Naive thymus-derived CD8-positive, alpha-beta T cell (primary cell): ENCODE data around the gene OPCML. TPM values are rescaled to one million over a fixed set of nuclear protein-coding genes. Genes with fewer than 3 reads are reported as not detected.

Source experiments
- ATAC-seq, 2 donors: fragments of 150-1000 bp; cut with Tn5 transposase in 1 of 2; sonication (Bioruptor Pico), chemical (Tn5 transposase) in 1 of 2; 1 replicate in 1 of 2; 2 replicates in 1 of 2; pipeline ENCODE4 v1.10.0; 2021; ENCODE audit warnings: mild to moderate bottlenecking in 2 of 2, moderate library complexity in 2 of 2
- POLR2A ChIA-PET: fragments of 350-600 bp; sonication (Branson Sonifier 250); formaldehyde crosslinking; loops from one replicate; lab custom pipeline; 2021; ENCODE audit warnings: antibody characterized with exemption; lab: Charles Lee
- DNase-seq, 10 donors: peaks; one replicate each; pipeline versions ENCODE4 v3.0.0 to v3.0.0-alpha.2; 2020 to 2022
- H3K27ac Mint-ChIP-seq, 10 donors: one replicate each; pipeline ENCODE4 v1.8.0; 2020 to 2022; ENCODE audit warnings: mild to moderate bottlenecking in 10 of 10, mixed read lengths in 10 of 10, moderate library complexity in 4 of 10, inconsistent platforms in 1 of 10
- H3K27me3 Mint-ChIP-seq, 5 donors: one replicate each; pipeline ENCODE4 v1.8.0; 2021 to 2022; ENCODE audit warnings: mixed read lengths in 5 of 5
- H3K36me3 Mint-ChIP-seq, 3 donors: one replicate each; pipeline ENCODE4 v1.8.0; 2020 to 2022; ENCODE audit warnings: mixed read lengths in 3 of 3, mild to moderate bottlenecking in 2 of 3, inconsistent platforms in 1 of 3
- H3K4me1 Mint-ChIP-seq, 4 donors: one replicate each; pipeline ENCODE4 v1.8.0; 2021 to 2022; ENCODE audit warnings: mixed read lengths in 4 of 4
- H3K4me3 Mint-ChIP-seq, 10 donors: one replicate each; pipeline ENCODE4 v1.8.0; 2020 to 2022; ENCODE audit warnings: mild to moderate bottlenecking in 10 of 10, mixed read lengths in 10 of 10, moderate library complexity in 6 of 10, inconsistent platforms in 1 of 10
- H3K9me3 Mint-ChIP-seq, 9 donors: one replicate each; pipeline ENCODE4 v1.8.0; 2020 to 2022; ENCODE audit warnings: mixed read lengths in 9 of 9, mild to moderate bottlenecking in 3 of 9, inconsistent platforms in 1 of 9, moderate library complexity in 1 of 9
- polyA plus RNA-seq, 3 donors: library from polyadenylated mRNA; unstranded; fragments of 300-500 nt; fragmentation: Illumina TruSeq; gene quantifications; one replicate each; pipeline ENCODE4 v1.2.3, GENCODE V29; 2021
- total RNA-seq, 8 experiments: library from RNA in 2 of 8; stranded (reverse) in 2 of 8; gene quantifications; one replicate each; pipeline ENCODE4 v1.2.3 and lab custom pipeline; 2021 to 2026

OPCML gene
- total and polyA plus RNA-seq, 5 experiments from 2014 or later: not detected

DNA sequence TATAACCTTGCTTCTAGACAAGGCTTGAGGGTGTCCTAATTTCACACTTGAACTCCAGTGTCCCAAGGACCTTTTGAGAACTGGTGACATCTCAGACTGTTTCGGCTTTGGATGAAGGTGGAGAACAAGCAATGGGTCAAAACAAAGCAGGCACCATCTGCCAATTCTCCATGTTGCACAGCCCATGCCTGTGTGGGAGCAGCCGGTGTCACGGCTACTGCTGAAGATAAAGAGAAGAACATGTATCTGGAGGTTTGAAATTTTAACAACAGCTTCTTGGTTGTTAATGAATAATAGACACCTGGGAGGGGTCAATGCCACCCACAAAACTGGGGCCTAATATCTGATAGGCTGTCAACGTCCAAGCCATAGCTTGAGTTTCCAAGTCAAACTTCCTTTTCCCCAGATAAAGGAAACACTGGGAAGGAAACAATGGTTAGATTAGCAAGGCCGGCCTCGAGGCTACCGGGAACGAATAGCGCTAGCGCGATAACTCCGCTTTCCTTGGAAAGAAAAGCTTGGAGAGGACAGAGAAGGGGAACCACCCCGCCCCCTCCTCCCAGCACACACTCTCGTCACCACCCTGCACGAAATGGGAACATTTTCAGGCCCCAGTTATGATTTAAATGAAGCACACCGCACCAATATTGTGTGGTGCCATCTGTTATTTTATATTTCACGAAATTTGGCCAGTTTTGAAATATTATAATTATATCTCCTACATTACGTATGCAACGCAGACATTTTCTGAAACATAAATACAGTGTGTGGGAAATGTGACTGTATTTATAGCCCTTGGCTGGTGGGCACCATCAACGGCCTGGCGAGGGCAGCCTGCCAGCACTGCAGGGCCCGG, 21.8 kb upstream of the OPCML start:
- POLR2A ChIA-PET: no interaction called here
- Mint-ChIP-seq H3K4me3 (no peak overlapping the region), H3K27ac (no peak overlapping the region), H3K9me3 (no peaks in the 10 kb centered on the region), H3K36me3 (no peaks in the 10 kb centered on the region), H3K4me1 (no peaks in the 10 kb centered on the region), H3K27me3 (peaks cover 0 to 9% (median 1%) of the 10 kb centered on the region in 5 donors)
- DNase-seq: no peak
- no peak for ATAC-seq

GRCh38 chr11:133552938-133553337, 20.6 kb upstream of the OPCML start:
- peaks cover 0 to 2% (median 0%) of the 10 kb centered on the region in 9 donors for H3K9me3 Mint-ChIP-seq
- H3K4me3 Mint-ChIP-seq: no peak overlapping the region
- peaks cover 0 to under 1% (median 0%) of the 10 kb centered on the region in 3 donors for H3K36me3 Mint-ChIP-seq
- H3K4me1 Mint-ChIP-seq: no peaks in the 10 kb centered on the region
- H3K27me3 Mint-ChIP-seq: peaks cover 0 to 9% (median 2%) of the 10 kb centered on the region in 5 donors
- POLR2A ChIA-PET: no interaction called here
- ATAC-seq (no peak), DNase-seq (no peak)
- no peak overlapping the region for H3K27ac Mint-ChIP-seq

DNA sequence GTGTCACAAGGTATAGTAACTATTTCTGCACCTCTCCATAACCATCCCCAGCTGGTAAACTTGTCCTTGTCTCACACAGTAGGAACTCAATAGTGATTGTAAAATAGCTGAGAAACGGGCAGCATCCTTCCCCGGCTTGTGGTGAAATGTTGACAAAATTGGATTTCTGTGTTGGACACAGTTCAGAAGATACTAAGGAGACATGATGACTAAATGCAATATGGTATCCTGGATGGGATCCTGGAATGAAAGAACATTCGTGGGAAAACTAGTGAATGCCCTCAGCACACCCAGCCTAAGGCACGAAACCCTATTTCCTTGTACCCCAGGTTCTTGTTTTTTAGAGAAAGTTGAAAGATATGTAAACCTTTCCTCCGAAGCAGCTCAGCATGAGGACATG, 18.8 kb upstream of the OPCML start:
- no peaks in the 10 kb centered on the region for H3K4me1 Mint-ChIP-seq
- POLR2A ChIA-PET: no interaction called here
- H3K9me3 Mint-ChIP-seq: peaks cover 0 to 4% (median 0%) of the 10 kb centered on the region in 9 donors
- DNase-seq (no peak), ATAC-seq (no peak)
- H3K4me3 Mint-ChIP-seq: no peak overlapping the region
- peaks cover 0 to 6% (median 2%) of the 10 kb centered on the region in 5 donors for H3K27me3 Mint-ChIP-seq
- H3K36me3 Mint-ChIP-seq: peaks cover 0 to 3% (median 0%) of the 10 kb centered on the region in 3 donors
- no peak overlapping the region for H3K27ac Mint-ChIP-seq

DNA sequence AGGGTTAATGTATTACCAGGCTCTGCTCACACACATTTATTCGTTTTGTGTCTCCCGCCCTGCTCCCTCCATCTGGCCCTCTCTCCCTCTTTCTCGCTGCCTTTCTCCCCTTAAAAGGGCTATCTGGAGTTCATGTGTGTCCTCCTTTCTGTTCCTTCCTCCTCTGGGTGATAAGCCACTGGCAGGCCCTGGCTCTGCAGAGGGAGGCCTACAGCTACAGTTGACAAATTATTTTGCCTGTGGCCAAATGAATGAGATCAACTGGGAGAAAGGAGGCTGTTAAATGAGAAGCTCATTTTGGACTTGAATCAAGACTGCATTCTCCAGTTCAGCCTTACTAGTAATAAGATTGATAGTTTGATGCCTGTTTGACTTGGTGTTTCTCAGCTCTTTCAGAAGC, 17.5 kb upstream of the OPCML start:
- DNase-seq (no peak), ATAC-seq (no peak)
- H3K4me1 Mint-ChIP-seq: peaks cover 0 to 1% (median 0%) of the 10 kb centered on the region in 4 donors
- H3K36me3 Mint-ChIP-seq: peaks cover 0 to 3% (median 0%) of the 10 kb centered on the region in 3 donors
- no peak overlapping the region for H3K27ac Mint-ChIP-seq
- H3K4me3 Mint-ChIP-seq: no peak overlapping the region
- peaks cover 0 to 4% (median 0%) of the 10 kb centered on the region in 9 donors for H3K9me3 Mint-ChIP-seq
- POLR2A ChIA-PET: no interaction called here
- peaks cover 0 to 4% (median 2%) of the 10 kb centered on the region in 5 donors for H3K27me3 Mint-ChIP-seq

DNA sequence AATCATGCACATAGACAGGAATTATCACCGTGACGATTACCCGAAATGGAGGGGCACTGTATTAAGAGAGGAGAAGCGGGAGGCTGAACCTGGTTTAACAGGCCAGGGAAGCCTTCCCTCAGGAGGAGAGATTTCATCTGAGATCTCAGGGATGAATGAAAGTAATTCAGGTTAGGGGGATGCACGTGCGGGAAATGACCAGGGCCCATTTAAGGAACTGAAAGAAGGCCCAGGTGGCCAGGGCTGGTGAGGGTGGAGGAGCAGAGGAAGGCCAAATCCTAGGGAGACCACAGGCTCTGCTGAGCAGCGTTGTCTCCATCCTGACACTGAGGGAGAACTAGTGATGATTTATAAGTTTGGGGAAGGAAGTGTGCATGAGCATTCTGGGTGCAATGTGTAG, 16.3 kb upstream of the OPCML start:
- Mint-ChIP-seq H3K27me3 (peaks cover 0 to 6% (median 1%) of the 10 kb centered on the region in 5 donors), H3K9me3 (peaks cover 0 to 5% (median 0%) of the 10 kb centered on the region in 9 donors), H3K27ac (no peak overlapping the region), H3K36me3 (peaks cover 0 to 3% (median 0%) of the 10 kb centered on the region in 3 donors), H3K4me1 (peaks cover 0 to 3% (median 0%) of the 10 kb centered on the region in 4 donors), H3K4me3 (no peak overlapping the region)
- DNase-seq (no peak), ATAC-seq (no peak)
- POLR2A ChIA-PET: no interaction called here

DNA sequence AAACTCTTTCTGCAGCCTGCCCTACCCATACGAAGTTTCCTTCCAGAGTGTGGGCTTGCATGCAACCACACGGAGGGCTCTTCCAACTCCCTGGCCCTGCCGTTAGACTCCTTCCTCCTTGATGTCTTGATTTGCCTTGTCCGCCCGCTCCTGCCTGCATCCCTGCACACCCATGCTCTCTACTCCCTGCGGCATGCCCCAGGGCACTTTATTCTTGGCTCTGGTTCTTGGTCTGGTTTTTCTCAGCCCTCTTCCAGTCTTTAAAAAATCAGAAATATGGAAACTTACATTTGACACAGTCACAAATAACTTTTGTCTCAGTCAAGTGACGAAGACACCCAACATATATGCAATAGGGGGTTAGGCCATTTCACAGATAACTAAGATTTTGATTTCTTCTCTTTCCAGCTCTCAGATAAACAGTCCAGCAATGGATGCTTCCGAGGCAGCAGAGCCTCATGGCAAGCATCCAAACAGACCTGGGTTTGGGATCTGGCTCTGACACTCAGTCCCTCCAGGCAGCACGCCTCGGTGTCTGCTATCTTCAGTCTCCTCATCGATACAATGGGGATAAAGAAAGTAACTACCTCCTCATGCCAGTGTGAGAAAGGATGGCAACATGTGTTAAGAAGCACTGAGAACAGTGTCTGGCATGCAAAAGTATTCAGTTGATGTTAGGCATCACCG, 15.7 kb upstream of the OPCML start:
- ATAC-seq: no peak
- Mint-ChIP-seq H3K36me3 (peaks cover 0 to 3% (median 0%) of the 10 kb centered on the region in 3 donors), H3K27me3 (peaks cover 0 to 6% (median 0%) of the 10 kb centered on the region in 5 donors)

GRCh38 chr11:133545199-133545803, 13.0 kb upstream of the OPCML start:
- POLR2A ChIA-PET: no interaction called here
- H3K27ac Mint-ChIP-seq: no peak overlapping the region
- peaks cover 0 to 3% (median 0%) of the 10 kb centered on the region in 3 donors for H3K36me3 Mint-ChIP-seq
- no peak overlapping the region for H3K4me3 Mint-ChIP-seq
- peaks cover 0 to 6% (median 2%) of the 10 kb centered on the region in 5 donors for H3K27me3 Mint-ChIP-seq
- no peak for ATAC-seq
- H3K9me3 Mint-ChIP-seq: peaks cover 0 to 7% (median 0%) of the 10 kb centered on the region in 9 donors
- DNase-seq: no peak
- peaks cover 0 to 3% (median 0%) of the 10 kb centered on the region in 4 donors for H3K4me1 Mint-ChIP-seq

More for the DNA sequence above, 15.7 kb upstream of the OPCML start:
- POLR2A ChIA-PET: no interaction called here
- H3K27ac Mint-ChIP-seq: no peak overlapping the region
- no peak overlapping the region for H3K4me3 Mint-ChIP-seq
- H3K9me3 Mint-ChIP-seq: peaks cover 0 to 5% (median 0%) of the 10 kb centered on the region in 9 donors
- peaks cover 0 to 3% (median 0%) of the 10 kb centered on the region in 4 donors for H3K4me1 Mint-ChIP-seq
- no peak for DNase-seq

DNA sequence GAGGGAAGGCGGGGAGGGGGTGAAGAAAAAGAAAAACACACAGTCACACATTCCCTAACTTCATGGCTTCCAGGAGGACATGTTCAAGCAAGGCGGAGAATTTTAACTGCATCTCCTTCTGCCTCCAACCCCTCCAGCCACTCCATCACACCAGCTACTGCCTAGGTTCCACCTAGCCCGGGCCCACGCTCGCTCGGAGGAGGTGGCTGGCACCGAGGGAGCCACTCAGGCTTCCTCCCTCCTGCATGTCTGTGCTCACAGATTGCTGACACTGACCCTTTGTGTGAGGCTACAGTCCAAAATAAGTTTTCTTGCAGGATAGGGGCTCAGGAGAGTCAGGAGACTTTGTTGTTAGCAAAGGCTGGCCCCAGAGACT, 9.4 kb upstream of the OPCML start:
- Mint-ChIP-seq H3K4me3 (no peak overlapping the region), H3K36me3 (no peaks in the 10 kb centered on the region), H3K27me3 (peaks cover 0 to 3% (median 0%) of the 10 kb centered on the region in 5 donors), H3K27ac (no peak overlapping the region), H3K4me1 (peaks cover 0 to 3% (median 0%) of the 10 kb centered on the region in 4 donors), H3K9me3 (peaks cover 0 to 18% (median 3%) of the 10 kb centered on the region in 9 donors)
- DNase-seq: no peak
- no peak for ATAC-seq
- POLR2A ChIA-PET: no interaction called here

DNA sequence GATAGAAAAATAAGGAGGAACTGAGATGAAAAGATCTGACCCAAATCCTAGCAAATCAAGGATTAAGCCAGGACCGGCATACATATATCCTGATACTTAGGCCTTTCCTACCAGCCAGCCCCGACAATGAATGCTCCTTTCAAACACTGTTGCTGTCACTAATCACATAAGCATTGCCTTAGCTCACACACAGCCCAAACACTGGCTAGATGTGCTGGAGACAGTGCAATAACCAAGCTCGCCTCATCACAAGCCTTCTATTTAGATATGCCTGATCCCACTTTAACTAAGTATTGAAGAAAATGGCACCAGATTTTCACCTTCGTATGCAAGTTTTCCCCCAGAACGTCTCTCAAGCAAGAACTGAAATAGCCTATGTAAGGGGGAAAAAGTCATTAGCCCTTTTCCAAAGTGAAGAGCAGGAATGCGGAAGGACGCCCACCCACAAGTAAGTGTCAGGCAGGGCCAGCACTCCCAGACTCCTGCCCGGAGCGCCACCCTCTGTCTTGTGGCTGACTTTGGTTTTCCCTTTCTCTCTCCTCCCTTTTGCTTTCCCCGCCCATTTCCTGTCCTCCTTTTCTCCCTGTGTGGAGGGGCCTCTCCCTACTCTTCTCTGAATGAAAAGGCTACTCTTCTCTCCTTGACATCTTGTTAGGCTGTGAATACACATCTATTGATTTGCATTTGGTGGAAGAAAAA, 8.9 kb upstream of the OPCML start:
- peaks cover 0 to 18% (median 3%) of the 10 kb centered on the region in 9 donors for H3K9me3 Mint-ChIP-seq
- H3K27me3 Mint-ChIP-seq: peaks cover 0 to 3% (median 0%) of the 10 kb centered on the region in 5 donors
- H3K4me3 Mint-ChIP-seq: no peak overlapping the region
- peaks cover 0 to 3% (median 0%) of the 10 kb centered on the region in 4 donors for H3K4me1 Mint-ChIP-seq
- POLR2A ChIA-PET: no interaction called here
- H3K36me3 Mint-ChIP-seq: no peaks in the 10 kb centered on the region
- DNase-seq: no peak
- no peak overlapping the region for H3K27ac Mint-ChIP-seq
- ATAC-seq: no peak

DNA sequence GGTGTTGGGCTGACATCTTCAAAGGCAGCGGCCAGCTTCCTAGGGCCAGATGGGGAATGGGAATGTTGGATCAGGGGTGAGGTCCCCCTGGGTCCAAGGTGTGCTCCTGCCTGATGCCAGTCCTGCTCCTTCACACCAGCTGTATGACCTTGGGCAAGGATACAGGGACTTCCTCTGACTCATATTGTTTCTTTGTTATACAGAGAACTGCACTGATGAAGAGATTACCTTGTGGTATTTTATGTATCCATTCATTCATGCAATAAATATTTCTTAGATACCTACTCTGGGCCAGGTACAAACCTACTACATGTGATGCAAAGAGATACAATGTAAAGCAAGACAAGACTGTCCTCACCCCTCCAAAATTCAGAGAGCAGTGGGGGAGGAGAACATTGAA, 3.9 kb upstream of the OPCML start:
- DNase-seq (no peak), ATAC-seq (no peak)
- Mint-ChIP-seq H3K27me3 (peaks cover 4 to 36% (median 27%) of the 10 kb centered on the region in 5 donors), H3K4me1 (peaks cover 0 to 7% (median 2%) of the 10 kb centered on the region in 4 donors), H3K36me3 (no peaks in the 10 kb centered on the region), H3K9me3 (peaks cover 0 to 26% (median 3%) of the 10 kb centered on the region in 9 donors), H3K4me3 (no peak overlapping the region), H3K27ac (no peak overlapping the region)
- POLR2A ChIA-PET: no interaction called here

DNA sequence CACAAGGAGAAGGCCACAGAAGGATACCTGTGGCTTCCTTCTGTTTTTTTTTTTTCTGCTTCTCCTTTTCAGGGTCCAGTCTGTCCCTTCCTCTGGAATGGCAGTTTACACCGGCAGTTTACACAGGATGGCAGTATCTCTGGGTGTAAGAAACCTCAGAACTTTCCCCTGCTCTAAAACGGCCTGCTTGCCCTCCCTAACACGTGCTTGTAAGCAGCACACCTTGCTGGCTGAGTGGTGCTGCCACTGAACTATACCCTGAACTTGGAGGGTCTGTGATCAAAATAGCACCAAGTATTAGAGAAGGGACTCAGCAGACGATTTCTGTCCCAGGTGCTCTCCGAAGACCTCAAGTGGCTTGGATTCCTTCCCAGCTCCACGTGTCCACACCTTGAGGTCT, 904 bp upstream of the OPCML start:
- Mint-ChIP-seq H3K27me3 (peaks cover 21 to 65% (median 46%) of the 10 kb centered on the region in 5 donors), H3K27ac (no peak overlapping the region), H3K9me3 (peaks cover 0 to 10% (median 0%) of the 10 kb centered on the region in 9 donors), H3K36me3 (peaks cover 0 to 4% (median 0%) of the 10 kb centered on the region in 3 donors), H3K4me1 (peaks cover 0 to 7% (median 3%) of the 10 kb centered on the region in 4 donors), H3K4me3 (no peak overlapping the region)
- POLR2A ChIA-PET: no interaction called here
- no peak for ATAC-seq
- no peak for DNase-seq

DNA sequence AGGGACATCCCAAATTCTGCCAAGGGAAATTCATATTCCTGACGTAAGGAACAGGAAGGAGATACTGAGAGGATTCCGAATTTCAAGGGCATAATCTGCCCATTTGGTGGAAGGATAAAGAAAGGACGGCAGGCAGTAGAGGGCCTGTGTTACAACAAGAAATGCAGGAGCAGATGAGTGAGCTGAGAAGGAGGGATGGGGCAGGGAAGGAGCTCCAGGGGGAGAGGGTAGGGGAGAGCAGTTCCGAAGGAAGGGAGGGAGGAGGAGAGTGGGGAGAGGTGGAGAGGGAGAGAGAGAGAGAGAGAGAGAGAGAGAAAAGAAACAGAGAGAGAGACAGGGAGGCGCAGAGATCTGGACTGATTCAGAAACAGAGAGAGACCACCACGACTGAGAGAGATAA, 843 bp downstream of the OPCML start:
- ATAC-seq (no peak), DNase-seq (no peak)
- peaks cover 0 to 5% (median 0%) of the 10 kb centered on the region in 3 donors for H3K36me3 Mint-ChIP-seq
- POLR2A ChIA-PET: no interaction called here
- no peak overlapping the region for H3K4me3 Mint-ChIP-seq
- peaks cover 0 to 7% (median 3%) of the 10 kb centered on the region in 4 donors for H3K4me1 Mint-ChIP-seq
- H3K9me3 Mint-ChIP-seq: peaks cover 0 to 8% (median 0%) of the 10 kb centered on the region in 9 donors
- H3K27me3 Mint-ChIP-seq: peaks cover 21 to 69% (median 47%) of the 10 kb centered on the region in 5 donors
- no peak overlapping the region for H3K27ac Mint-ChIP-seq
